Colonic mucosa (tissue), 4 donors: ENCODE results near the gene NDST1. TPM values are rescaled to one million over a fixed set of nuclear protein-coding genes. Genes with fewer than 3 reads are reported as not detected.

ENCODE experiments used
- DNase-seq: peaks from one replicate; pipeline ENCODE4 v3.0.0-alpha.2; 2020
- H3K27ac ChIP-seq: fragments of 200-600 bp; one replicate; pipeline ENCODE4 v1.8.0; 2021
- H3K27me3 ChIP-seq: fragments of 200-600 bp; one replicate; pipeline ENCODE4 v1.8.0; 2021
- H3K36me3 ChIP-seq: fragments of 200-600 bp; one replicate; pipeline ENCODE4 v1.8.0; 2021
- H3K4me1 ChIP-seq: fragments of 200-600 bp; one replicate; pipeline ENCODE4 v1.8.0; 2021; ENCODE audit warnings: mild to moderate bottlenecking
- H3K4me3 ChIP-seq: fragments of 200-600 bp; one replicate; pipeline ENCODE4 v1.8.0; 2021
- H3K9ac ChIP-seq, 2 donors: one replicate each; pipeline ENCODE4 v1.7.0; 2013; ENCODE audit warnings: control low read depth in 2 of 2, low read depth in 2 of 2, low read length in 2 of 2
- H3K9me3 ChIP-seq: fragments of 200-600 bp; one replicate; pipeline ENCODE4 v1.8.0; 2021
- intact Hi-C: fragments of 100-400 bp; cut with DNase I; formaldehyde crosslinking; loops from one replicate; pipeline ENCODE4 v1.14.1; 2022
- total RNA-seq, 2 donors: library from RNA; stranded (reverse); fragmentation: NEBNext Ultra II Directional in 1 of 2; extraction: Animal tissue kit (Norgen Biotek cat#: 25700) in 1 of 2; gene quantifications; one replicate each; pipeline ENCODE4 v1.2.1, GENCODE V29; 2021
- TF ChIP-seq, protein P1 (sequence below): fragments of 200-600 bp; IDR thresholded peaks from one replicate; pipeline ENCODE4 v1.8.0; 2022; ENCODE audit warnings: antibody characterized with exemption, mild to moderate bottlenecking
- donor health status: healthy.
- donor health status: DM: no; HTN: no; CAD: no.
- donor health status: DM: no; HTN: no; CAD: no.

Gene NDST1
- total RNA-seq, 2 donors from 2014 or later, result 37.4 to 51.3 TPM

DNA sequence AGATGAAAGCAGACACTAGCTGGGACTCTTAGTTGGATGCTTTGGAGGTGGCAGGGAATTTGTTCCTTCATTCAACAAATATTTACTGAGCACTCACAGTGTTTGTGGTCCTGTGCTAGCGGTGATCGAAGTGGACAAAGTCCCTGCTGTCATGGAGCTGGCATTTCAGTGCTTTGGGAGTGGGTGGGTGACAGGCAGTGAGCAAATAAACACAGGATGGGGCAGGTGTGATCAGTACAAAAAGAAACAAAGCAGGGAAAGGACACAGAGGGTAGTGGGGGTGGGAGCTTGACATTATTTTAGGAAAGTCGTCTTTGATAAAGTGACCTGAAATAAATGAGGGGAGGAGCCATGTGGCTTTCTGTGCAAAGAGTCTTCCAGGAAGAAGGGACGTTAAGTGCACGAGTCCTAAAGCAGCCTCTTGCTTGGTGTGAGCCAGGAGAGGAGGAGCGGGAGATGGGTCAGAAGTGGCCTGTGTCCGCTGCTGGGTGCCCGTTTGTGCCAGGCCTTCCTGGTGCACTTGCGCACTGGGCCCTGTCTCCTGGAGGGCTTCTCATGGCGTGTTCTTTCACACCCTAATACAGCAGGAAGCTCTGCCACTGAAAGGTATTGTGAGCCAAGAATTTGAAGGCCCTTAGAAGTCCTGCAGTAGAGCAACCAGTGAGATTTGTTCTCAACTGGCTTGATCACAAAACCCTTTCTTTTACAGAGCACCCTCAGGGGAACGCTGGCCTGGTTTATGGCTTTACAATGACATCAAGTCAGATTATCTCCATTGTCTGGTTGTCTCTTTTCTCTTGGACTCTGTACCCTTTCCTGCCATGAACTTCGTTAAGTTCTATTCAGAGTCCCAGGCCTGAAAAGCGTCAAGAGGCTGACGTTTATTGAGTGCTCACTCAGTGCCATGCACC is 14.8 kb downstream of the NDST1 start:
- Histone ChIP-seq H3K36me3 (no peaks in the 10 kb centered on the region), H3K9ac (peak overlapping the region in 1 of 2 donors; percentile 75), H3K27ac (peak overlapping the region; percentile 81), H3K27me3 (no peaks in the 10 kb centered on the region), H3K4me3 (no peak overlapping the region), H3K9me3 (no peaks in the 10 kb centered on the region), H3K4me1 (peaks cover 12% of the 10 kb centered on the region)
- DNase-seq, result peak; percentile 62
- intact Hi-C loops, result loop anchor here (5.0 kb wide), 2 partner anchors 35 to 65 kb away; no protein-coding TSS in a partner anchor
- TF ChIP-seq, protein P1, sequence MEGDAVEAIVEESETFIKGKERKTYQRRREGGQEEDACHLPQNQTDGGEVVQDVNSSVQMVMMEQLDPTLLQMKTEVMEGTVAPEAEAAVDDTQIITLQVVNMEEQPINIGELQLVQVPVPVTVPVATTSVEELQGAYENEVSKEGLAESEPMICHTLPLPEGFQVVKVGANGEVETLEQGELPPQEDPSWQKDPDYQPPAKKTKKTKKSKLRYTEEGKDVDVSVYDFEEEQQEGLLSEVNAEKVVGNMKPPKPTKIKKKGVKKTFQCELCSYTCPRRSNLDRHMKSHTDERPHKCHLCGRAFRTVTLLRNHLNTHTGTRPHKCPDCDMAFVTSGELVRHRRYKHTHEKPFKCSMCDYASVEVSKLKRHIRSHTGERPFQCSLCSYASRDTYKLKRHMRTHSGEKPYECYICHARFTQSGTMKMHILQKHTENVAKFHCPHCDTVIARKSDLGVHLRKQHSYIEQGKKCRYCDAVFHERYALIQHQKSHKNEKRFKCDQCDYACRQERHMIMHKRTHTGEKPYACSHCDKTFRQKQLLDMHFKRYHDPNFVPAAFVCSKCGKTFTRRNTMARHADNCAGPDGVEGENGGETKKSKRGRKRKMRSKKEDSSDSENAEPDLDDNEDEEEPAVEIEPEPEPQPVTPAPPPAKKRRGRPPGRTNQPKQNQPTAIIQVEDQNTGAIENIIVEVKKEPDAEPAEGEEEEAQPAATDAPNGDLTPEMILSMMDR, result no peak

DNA sequence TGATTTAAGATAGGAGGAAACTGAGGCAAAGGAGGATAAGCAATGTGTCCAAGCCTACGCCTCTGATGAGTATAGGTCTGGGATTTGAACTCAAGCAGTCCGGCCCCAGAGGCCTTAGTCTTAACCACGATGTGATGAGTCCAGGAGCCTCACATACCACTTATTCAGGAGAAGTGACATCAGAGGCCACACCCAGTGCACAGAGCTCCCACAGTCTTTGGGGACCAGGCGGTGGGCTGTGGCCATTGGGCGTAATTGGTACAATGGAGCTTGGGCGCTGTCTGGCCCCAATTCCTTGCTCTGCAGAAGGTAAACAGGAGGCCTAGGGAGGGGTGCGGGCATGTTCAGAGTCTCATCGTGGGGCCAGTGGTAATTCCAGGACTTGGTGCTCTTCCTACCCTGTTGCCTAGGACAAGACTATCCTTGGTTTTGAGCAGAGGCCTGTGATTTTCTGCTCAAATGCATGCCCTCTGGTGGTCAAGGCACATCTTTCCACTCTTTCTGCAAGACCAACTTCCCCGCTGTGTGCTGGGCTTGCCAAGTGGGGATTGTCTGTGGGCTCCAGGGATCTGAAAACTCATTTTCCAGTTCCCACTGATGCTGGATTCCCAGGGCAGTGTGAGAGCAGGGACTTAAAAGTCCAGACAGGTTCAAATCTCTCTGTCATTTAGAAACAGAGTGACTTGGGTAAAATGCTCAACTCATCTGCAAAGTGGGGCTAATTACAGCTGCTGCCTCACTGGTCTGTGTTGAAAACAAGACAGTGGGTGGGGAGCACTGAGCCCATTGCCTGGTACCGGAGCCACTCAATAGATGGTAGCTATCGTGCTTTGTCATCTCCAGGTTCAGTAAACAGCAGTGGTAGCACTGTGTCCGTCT is 15.8 kb downstream of the NDST1 start:
- H3K36me3 ChIP-seq, result no peaks in the 10 kb centered on the region
- peak overlapping the region; percentile 14 to 75 for H3K9ac ChIP-seq
- H3K27me3 ChIP-seq, result no peaks in the 10 kb centered on the region
- no peaks in the 10 kb centered on the region for H3K9me3 ChIP-seq
- H3K4me1 ChIP-seq, result peaks cover 10% of the 10 kb centered on the region
- TF ChIP-seq, protein P1, result no peak
- H3K4me3 ChIP-seq, result no peak overlapping the region
- intact Hi-C loops, result loop anchor here (5.0 kb wide), 2 partner anchors 36 to 66 kb away; no protein-coding TSS in a partner anchor
- peak; percentile 59 for DNase-seq
- H3K27ac ChIP-seq, result peak overlapping the region; percentile 81

DNA sequence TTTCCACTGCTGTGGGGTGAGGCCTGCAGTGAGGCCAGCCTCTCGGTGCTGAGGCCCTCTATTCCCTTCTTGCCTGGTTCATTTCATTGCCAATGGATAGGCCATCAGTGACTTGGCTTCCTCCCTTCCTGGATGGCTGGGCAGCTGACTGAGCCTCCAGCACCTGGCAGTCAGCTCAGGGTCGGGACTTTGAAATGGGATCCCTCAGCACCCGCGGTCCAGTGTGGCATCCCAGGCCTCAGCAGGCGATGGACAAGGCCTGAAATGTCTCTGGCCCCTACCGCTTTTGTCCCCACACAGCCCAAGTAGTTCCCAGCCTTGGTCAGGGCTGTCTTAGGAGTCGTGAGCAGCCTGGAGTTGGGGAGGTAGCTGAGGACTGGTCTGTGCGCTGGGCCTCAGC is 17.2 kb downstream of the NDST1 start:
- TF ChIP-seq, protein P1, result no peak
- intact Hi-C loops, result no loop called here
- H3K27ac ChIP-seq, result no peak overlapping the region
- no peak overlapping the region for H3K4me3 ChIP-seq
- no peak for DNase-seq
- no peak overlapping the region for H3K9ac ChIP-seq
- peaks cover 10% of the 10 kb centered on the region for H3K4me1 ChIP-seq
- no peaks in the 10 kb centered on the region for H3K9me3 ChIP-seq
- no peaks in the 10 kb centered on the region for H3K27me3 ChIP-seq
- no peaks in the 10 kb centered on the region for H3K36me3 ChIP-seq

DNA sequence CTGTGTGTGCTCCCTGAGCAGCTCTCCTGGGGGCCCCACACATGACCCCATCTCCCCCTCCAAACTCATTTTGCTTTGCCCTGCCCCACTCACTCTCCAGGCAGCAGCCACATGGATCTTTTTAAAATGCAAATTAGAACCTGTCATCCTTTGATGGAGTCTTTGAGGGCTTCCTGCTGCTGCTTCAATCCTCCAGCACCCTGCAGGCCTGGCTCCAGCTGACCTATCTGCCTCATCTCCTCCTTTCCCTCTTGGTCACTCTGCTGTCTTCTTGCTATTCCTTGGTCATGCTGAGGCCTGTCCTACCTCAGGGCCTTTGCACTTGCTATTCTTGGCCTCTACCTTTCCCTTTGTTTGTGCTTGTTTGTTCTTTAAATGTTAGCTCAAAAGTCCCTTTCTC is 17.9 kb downstream of the NDST1 start:
- Histone ChIP-seq H3K9ac (no peak overlapping the region), H3K4me3 (no peak overlapping the region), H3K27me3 (no peaks in the 10 kb centered on the region), H3K27ac (no peak overlapping the region), H3K36me3 (no peaks in the 10 kb centered on the region), H3K9me3 (no peaks in the 10 kb centered on the region), H3K4me1 (peaks cover 10% of the 10 kb centered on the region)
- no peak for DNase-seq
- TF ChIP-seq, protein P1, result no peak
- intact Hi-C loops, result no loop called here

DNA sequence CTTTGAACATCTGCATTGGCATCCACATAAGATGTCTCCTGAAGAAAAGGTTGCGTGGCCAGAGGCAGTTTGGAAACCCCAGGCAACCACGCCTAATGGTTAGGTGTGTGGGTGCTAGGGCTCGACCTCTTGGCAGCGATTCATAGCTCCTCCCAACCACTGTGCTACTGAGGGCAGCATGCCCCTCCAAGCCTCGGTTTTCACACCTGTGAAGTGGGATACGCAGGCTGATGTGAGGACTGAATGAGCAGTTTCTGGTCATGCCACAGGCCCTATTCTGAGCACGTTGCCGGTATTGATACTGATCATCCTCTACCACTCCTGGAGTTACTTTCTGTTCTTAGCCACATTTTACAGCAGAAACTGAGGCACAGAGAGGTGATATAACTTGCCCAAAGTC is 19.1 kb downstream of the NDST1 start:
- no peaks in the 10 kb centered on the region for H3K9me3 ChIP-seq
- H3K4me3 ChIP-seq, result no peak overlapping the region
- H3K27ac ChIP-seq, result no peak overlapping the region
- DNase-seq, result no peak
- TF ChIP-seq, protein P1, result no peak
- H3K36me3 ChIP-seq, result no peaks in the 10 kb centered on the region
- H3K27me3 ChIP-seq, result no peaks in the 10 kb centered on the region
- H3K4me1 ChIP-seq, result peaks cover 10% of the 10 kb centered on the region
- intact Hi-C loops, result no loop called here
- H3K9ac ChIP-seq, result no peak overlapping the region
